ENCODE data around the gene ITGA8. TPM values are rescaled to one million over a fixed set of nuclear protein-coding genes. Genes with fewer than 3 reads are reported as not detected.
A peak's percentile ranks its signal among the peaks of the same experiment; 100 is the strongest.

The ITGA8 gene
- total and polyA plus RNA-seq, 9 of the 15 experiments (the other 6 are each of a cell fraction or from before 2014, with no cell fraction given), result 0.01 to 0.07 (median 0.04) TPM; not detected in 5

- H3K9me1 ChIP-seq (ENCODE audit: control insufficient read depth, insufficient read depth, low read length), result no peaks in the 10 kb centered on the region
- no peak overlapping the region for H3K4me3 ChIP-seq
- H4K20me1 ChIP-seq (replicated peaks; ENCODE audit: control insufficient read depth, insufficient read depth, low read length), result no peaks in the 10 kb centered on the region
- H3K9me3 ChIP-seq (replicated peaks; ENCODE audit: control insufficient read depth, insufficient read depth, low read depth, low read length), result no peaks in the 10 kb centered on the region
- H3K79me2 ChIP-seq (ENCODE audit: control insufficient read depth, insufficient read depth, low read length), result no peaks in the 10 kb centered on the region
- H3K27me3 ChIP-seq (ENCODE audit: control insufficient read depth in 2 of 2, insufficient read depth in 2 of 2, low read length in 2 of 2), result no peaks in the 10 kb centered on the region
- no TSS peak for BruUV-seq (replicated peaks)
- CTCF ChIA-PET (ENCODE audit: low intra/inter-chr PET ratio), result no interaction called here
- ATAC-seq, result no peak
- peak in 1 of 4 experiments; percentile 13 for DNase-seq (ENCODE audit: extremely low read depth in 1 of 4, low spot score in 3 of 4)
- H3K9ac ChIP-seq (ENCODE audit: insufficient read depth in 1 of 2, low read depth in 2 of 2, low read length in 2 of 2), result no peak overlapping the region
- POLR2A ChIA-PET, result interaction anchor here (0.9 kb wide), 1 partner anchor 53 kb away, joined by 3 read pairs; no protein-coding TSS in a partner anchor
- 26% methylated on average over 4 of the region's 4 CpGs for WGBS (ENCODE audit: insufficient coverage, low coverage, missing lambda C conversion rate)
- intact Hi-C loops (cut with micrococcal nuclease), result no loop called here
- H3K4me1 ChIP-seq (replicated peaks in 1 of 2; ENCODE audit: control insufficient read depth in 2 of 2, insufficient read depth in 2 of 2, low read length in 2 of 2), result peaks cover 0 to 4% of the 10 kb centered on the region in 2 experiments; a peak in 2 of 5 replicates
- peak overlapping the region; percentile 37; the same call in 1 of the 2 replicates for H2AFZ ChIP-seq (ENCODE audit: low read depth, low read length)
- in situ Hi-C loops (cut with MboI), result loop anchor here (25.0 kb wide), 1 partner anchor 117 kb away; no protein-coding TSS in a partner anchor
- FAIRE-seq, result no peak
- H3K4me2 ChIP-seq (ENCODE audit: insufficient read depth, low read length), result no peak overlapping the region
- no peaks in the 10 kb centered on the region for H3K36me3 ChIP-seq (ENCODE audit: control insufficient read depth, insufficient read depth, low read length)
- H3K27ac ChIP-seq (ENCODE audit: extremely low read depth, low read depth, low read length), result no peak overlapping the region
- TF ChIP-seq ZNF197 (CRISPR knock-in tag; IDR thresholded peaks at IDR 0.05; ENCODE audit: low read depth) (no peak), ZNF592 (IDR thresholded peaks at IDR 0.05) (no peak), NFIX (CRISPR knock-in tag; IDR thresholded peaks at IDR 0.05; ENCODE audit: low read depth) (no peak), CEBPG (CRISPR knock-in tag; IDR thresholded peaks at IDR 0.05) (no peak), CEBPG (tag; conservative IDR thresholded peaks at IDR 0.05 in 1 of 2, IDR thresholded peaks at IDR 0.05 in 1 of 2) (no peak), EGR1 (conservative IDR thresholded peaks at IDR 0.05) (no peak), DLX4 (CRISPR knock-in tag; IDR thresholded peaks at IDR 0.05) (no peak), STAT5A (IDR thresholded peaks at IDR 0.05; ENCODE audit: borderline replicate concordance, low read length) (no peak), ZFX (CRISPR knock-in tag; IDR thresholded peaks at IDR 0.05) (no peak), ZNF695 (CRISPR knock-in tag; IDR thresholded peaks at IDR 0.05) (no peak), TGIF2 (CRISPR knock-in tag; IDR thresholded peaks at IDR 0.05) (no peak), POU5F1 (IDR thresholded peaks at IDR 0.05; ENCODE audit: borderline replicate concordance, low read depth, low read length, partially characterized antibody) (no peak), ZC3H8 (IDR thresholded peaks at IDR 0.05) (no peak), ATF1 (CRISPR knock-in tag; IDR thresholded peaks at IDR 0.05) (no peak), ATF1 (tag; IDR thresholded peaks at IDR 0.05) (no peak), CREB1 (IDR thresholded peaks at IDR 0.05) (no peak), CREB1 (CRISPR knock-in tag; IDR thresholded peaks at IDR 0.05) (no peak)
Observed at GRCh38 chr10:15703944-15704580, 15.7 kb downstream of the ITGA8 start.
